WTC11 (cell line): ENCODE data around the gene ADCY2.

ENCODE experiments used
- ATF2 ChIP-seq: sonication (generic); formaldehyde crosslinking; IDR thresholded peaks from 2 replicates; pipeline ENCODE4 v1.8.1; 2022; ENCODE audit warnings: low read depth, missing genetic modification reagents, borderline replicate concordance
- CREB1 ChIP-seq: sonication (generic); formaldehyde crosslinking; IDR thresholded peaks from 2 replicates; pipeline ENCODE4 v1.8.0; 2023; ENCODE audit warnings: mild to moderate bottlenecking, missing genetic modification reagents
- NFYB ChIP-seq: sonication (generic); formaldehyde crosslinking; conservative IDR thresholded peaks from 2 replicates; pipeline ENCODE4 v1.8.0; 2022; ENCODE audit warnings: low read depth, missing genetic modification reagents
- NR3C1 ChIP-seq: sonication (generic); formaldehyde crosslinking; conservative IDR thresholded peaks from 2 replicates; pipeline ENCODE4 v1.8.1; 2023; ENCODE audit warnings: low read depth, mild to moderate bottlenecking, missing genetic modification reagents
- STAT6 ChIP-seq: sonication (generic); formaldehyde crosslinking; conservative IDR thresholded peaks from 2 replicates; pipeline ENCODE4 v1.8.1; 2023; ENCODE audit warnings: mild to moderate bottlenecking, low read depth, missing genetic modification reagents, moderate library complexity
- TF ChIP-seq, protein P1 (sequence below): fragments of 200-600 bp; IDR thresholded peaks from 2 replicates; pipeline ENCODE4 v1.8.0; 2022; ENCODE audit warnings: antibody characterized with exemption

DNA sequence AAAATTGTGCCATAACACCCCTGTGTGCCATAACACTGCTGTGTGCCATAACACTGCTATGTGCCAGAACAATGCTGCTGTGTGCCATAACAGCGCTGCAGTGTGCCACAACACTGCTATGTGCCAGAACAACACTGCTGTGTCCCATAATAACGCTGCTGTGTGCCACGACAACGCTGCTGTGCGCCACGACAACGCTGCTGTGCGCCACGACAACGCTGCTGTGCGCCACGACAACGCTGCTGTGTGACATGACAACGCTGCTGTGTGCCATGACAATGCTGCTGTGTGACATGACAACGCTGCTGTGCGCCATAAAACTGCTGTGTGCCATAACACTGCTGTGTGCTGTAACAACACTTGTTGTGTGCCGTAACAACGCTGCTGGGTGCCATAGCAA lies 429.1 kb downstream of the ADCY2 start:
- TF ChIP-seq, protein P1, sequence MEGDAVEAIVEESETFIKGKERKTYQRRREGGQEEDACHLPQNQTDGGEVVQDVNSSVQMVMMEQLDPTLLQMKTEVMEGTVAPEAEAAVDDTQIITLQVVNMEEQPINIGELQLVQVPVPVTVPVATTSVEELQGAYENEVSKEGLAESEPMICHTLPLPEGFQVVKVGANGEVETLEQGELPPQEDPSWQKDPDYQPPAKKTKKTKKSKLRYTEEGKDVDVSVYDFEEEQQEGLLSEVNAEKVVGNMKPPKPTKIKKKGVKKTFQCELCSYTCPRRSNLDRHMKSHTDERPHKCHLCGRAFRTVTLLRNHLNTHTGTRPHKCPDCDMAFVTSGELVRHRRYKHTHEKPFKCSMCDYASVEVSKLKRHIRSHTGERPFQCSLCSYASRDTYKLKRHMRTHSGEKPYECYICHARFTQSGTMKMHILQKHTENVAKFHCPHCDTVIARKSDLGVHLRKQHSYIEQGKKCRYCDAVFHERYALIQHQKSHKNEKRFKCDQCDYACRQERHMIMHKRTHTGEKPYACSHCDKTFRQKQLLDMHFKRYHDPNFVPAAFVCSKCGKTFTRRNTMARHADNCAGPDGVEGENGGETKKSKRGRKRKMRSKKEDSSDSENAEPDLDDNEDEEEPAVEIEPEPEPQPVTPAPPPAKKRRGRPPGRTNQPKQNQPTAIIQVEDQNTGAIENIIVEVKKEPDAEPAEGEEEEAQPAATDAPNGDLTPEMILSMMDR, result no peak
- no peak for TF ChIP-seq NR3C1 (CRISPR knock-in tag)
- no peak for TF ChIP-seq NFYB (CRISPR knock-in tag)
- TF ChIP-seq STAT6 (CRISPR knock-in tag), result no peak
- TF ChIP-seq CREB1 (CRISPR knock-in tag), result no peak
- TF ChIP-seq ATF2 (CRISPR knock-in tag), result no peak
